Measurements from ENCODE around the gene UBE2J2. TPM values are rescaled to one million over a fixed set of nuclear protein-coding genes. Genes with fewer than 3 reads are reported as not detected.
A peak's percentile ranks its signal among the peaks of the same experiment; 100 is the strongest.

UBE2J2 gene
- total RNA-seq, 2 experiments from 2014 or later = 41.4 to 41.5 TPM

GRCh38 chr1:1285102-1285571 lies 11.5 kb upstream of the UBE2J2 start:
- Histone ChIP-seq H3K4me3 (ENCODE audit: low read length) (no peak overlapping the region), H3K9me3 (ENCODE audit: control insufficient read depth in 1 of 2, insufficient read depth in 1 of 2, low read length in 2 of 2) (peaks cover 0 to 3% of the 10 kb centered on the region in 2 experiments), H3K27me3 (ENCODE audit: control insufficient read depth in 1 of 2, insufficient read depth in 2 of 2, low read length in 2 of 2) (no peaks in the 10 kb centered on the region), H3K4me1 (ENCODE audit: insufficient read depth, low read length) (peaks cover under 1% of the 10 kb centered on the region), H3K36me3 (ENCODE audit: insufficient read depth, low read length) (no peaks in the 10 kb centered on the region), H3K27ac (ENCODE audit: low read depth in 1 of 2, low read length in 2 of 2) (no peak overlapping the region)
- no peaks in the 10 kb centered on the region for H3K27me3 Mint-ChIP-seq
- ChIA-PET POLR2A (no interaction called here), CTCF (no interaction called here)
- TF ChIP-seq CTCF (IDR thresholded peaks at IDR 0.05) = no peak
- intact Hi-C loops (cut with DNase I, micrococcal nuclease) = no loop called here
- H3K27ac Mint-ChIP-seq = no peak overlapping the region
- H3K9me3 Mint-ChIP-seq = no peaks in the 10 kb centered on the region
- DNase-seq (no peak), ATAC-seq (ENCODE audit: poor library complexity) (no peak)
- H3K36me3 Mint-ChIP-seq (ENCODE audit: low read depth) = no peaks in the 10 kb centered on the region
- no peak overlapping the region for H3K4me3 Mint-ChIP-seq
- H3K4me1 Mint-ChIP-seq (ENCODE audit: low read depth) = no peaks in the 10 kb centered on the region

GRCh38 chr1:1284221-1285101 lies 10.8 kb upstream of the UBE2J2 start:
- CTCF ChIA-PET = no interaction called here
- H3K4me3 ChIP-seq (ENCODE audit: low read length) = no peak overlapping the region
- H3K27ac ChIP-seq (ENCODE audit: low read depth in 1 of 2, low read length in 2 of 2) = no peak overlapping the region
- DNase-seq (peak in 1 of 14 experiments; percentile 25), ATAC-seq (ENCODE audit: poor library complexity) (no peak)
- H3K36me3 Mint-ChIP-seq (ENCODE audit: low read depth) = no peaks in the 10 kb centered on the region
- no peaks in the 10 kb centered on the region for H3K27me3 Mint-ChIP-seq
- no peak for TF ChIP-seq CTCF (IDR thresholded peaks at IDR 0.05)
- no peak overlapping the region for H3K4me3 Mint-ChIP-seq
- H3K4me1 Mint-ChIP-seq (ENCODE audit: low read depth) = no peaks in the 10 kb centered on the region
- no peaks in the 10 kb centered on the region for H3K36me3 ChIP-seq (ENCODE audit: insufficient read depth, low read length)
- H3K27me3 ChIP-seq (ENCODE audit: control insufficient read depth in 1 of 2, insufficient read depth in 2 of 2, low read length in 2 of 2) = no peaks in the 10 kb centered on the region
- POLR2A ChIA-PET = no interaction called here
- intact Hi-C loops (cut with DNase I, micrococcal nuclease) = no loop called here
- H3K4me1 ChIP-seq (ENCODE audit: insufficient read depth, low read length) = no peaks in the 10 kb centered on the region
- no peak overlapping the region for H3K27ac Mint-ChIP-seq
- no peaks in the 10 kb centered on the region for H3K9me3 Mint-ChIP-seq
- H3K9me3 ChIP-seq (ENCODE audit: control insufficient read depth in 1 of 2, insufficient read depth in 1 of 2, low read length in 2 of 2) = peaks cover 0 to 3% of the 10 kb centered on the region in 2 experiments

GRCh38 chr1:1283821-1284220 lies 10.2 kb upstream of the UBE2J2 start:
- ATAC-seq (ENCODE audit: poor library complexity) = no peak
- no peaks in the 10 kb centered on the region for H3K36me3 ChIP-seq (ENCODE audit: insufficient read depth, low read length)
- H3K36me3 Mint-ChIP-seq (ENCODE audit: low read depth) = no peaks in the 10 kb centered on the region

More at GRCh38 chr1:1283821-1284220, 10.2 kb upstream of the UBE2J2 start:
- no peaks in the 10 kb centered on the region for H3K4me1 Mint-ChIP-seq (ENCODE audit: low read depth)
- Histone ChIP-seq H3K4me3 (ENCODE audit: low read length) (no peak overlapping the region), H3K27ac (ENCODE audit: low read depth in 1 of 2, low read length in 2 of 2) (no peak overlapping the region), H3K9me3 (ENCODE audit: control insufficient read depth in 1 of 2, insufficient read depth in 1 of 2, low read length in 2 of 2) (peaks cover 0 to 3% of the 10 kb centered on the region in 2 experiments), H3K4me1 (ENCODE audit: insufficient read depth, low read length) (no peaks in the 10 kb centered on the region), H3K27me3 (ENCODE audit: control insufficient read depth in 1 of 2, insufficient read depth in 2 of 2, low read length in 2 of 2) (no peaks in the 10 kb centered on the region)
- no peak for TF ChIP-seq CTCF (IDR thresholded peaks at IDR 0.05)
- no peaks in the 10 kb centered on the region for H3K9me3 Mint-ChIP-seq
- H3K27me3 Mint-ChIP-seq = no peaks in the 10 kb centered on the region
- H3K27ac Mint-ChIP-seq = no peak overlapping the region
- intact Hi-C loops (cut with DNase I, micrococcal nuclease) = no loop called here
- DNase-seq = no peak
- ChIA-PET POLR2A (interaction anchor here (0.6 kb wide), 1 partner anchor 105 kb away, joined by 3 read pairs; no protein-coding TSS in a partner anchor), CTCF (no interaction called here)
- H3K4me3 Mint-ChIP-seq = no peak overlapping the region
